Measurements from ENCODE around the gene GH1.
"Not testable (repeated sequence)": the region's sequence is repeated elsewhere in the genome, so short reads cannot be mapped to it uniquely, and the experiment has no call there.

The GH1 gene

DNA sequence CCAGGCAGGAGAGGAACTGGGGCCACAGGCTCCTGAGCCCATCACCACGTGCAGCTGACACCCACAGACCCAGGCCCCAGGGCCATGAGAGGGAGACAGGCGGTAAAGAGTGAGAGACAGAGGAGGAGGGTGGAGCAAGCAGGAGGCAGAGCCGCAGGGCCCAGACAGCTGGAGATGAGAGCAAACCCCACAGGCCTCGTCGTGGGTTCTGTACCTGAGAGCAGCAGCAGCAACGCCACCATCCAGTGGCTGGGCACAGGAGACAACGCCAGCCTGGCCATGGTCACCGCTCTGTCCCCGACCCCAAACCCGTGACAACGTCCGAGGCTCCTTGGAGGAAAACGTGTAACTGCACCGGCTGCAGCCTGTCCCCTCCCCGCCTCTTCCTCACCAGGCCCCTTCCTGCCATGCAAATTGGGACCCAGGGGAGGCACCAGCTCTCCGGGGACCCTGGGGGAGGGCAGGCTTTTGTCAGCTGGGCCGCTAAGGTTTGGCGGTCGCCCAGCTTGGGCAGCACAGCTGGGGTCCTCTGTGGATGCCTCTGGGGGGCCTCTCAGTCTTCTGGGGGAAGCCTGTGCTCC lies 13.4 kb upstream of the GH1 start, which contains the start of gene CD79B:
CD79B (minus strand) TSS at position 351 of the 581 bp plus-strand sequence; CDS start at position 281, 70 bp downstream.
- no peak within 1 kb of the TSS for H3K9ac ChIP-seq (ENCODE audit: low read length)
- no peaks in the 10 kb centered on the region for H3K9me3 ChIP-seq (ENCODE audit: control insufficient read depth, low read length)
- H3K36me3 ChIP-seq (ENCODE audit: control insufficient read depth, insufficient read depth, low read length, severe bottlenecking) = no peaks in the 10 kb centered on the region
- no peaks in the 10 kb centered on the region for H3K4me1 ChIP-seq (ENCODE audit: control insufficient read depth, insufficient read depth, low read length)
- peaks cover 13% of the 10 kb centered on the region for H3K27me3 ChIP-seq (replicated peaks; ENCODE audit: control insufficient read depth, insufficient read depth, low read length)
- no peak for DNase-seq (ENCODE audit: low read depth)
- H3K4me3 ChIP-seq (ENCODE audit: low read length) = no peak within 1 kb of the TSS

DNA sequence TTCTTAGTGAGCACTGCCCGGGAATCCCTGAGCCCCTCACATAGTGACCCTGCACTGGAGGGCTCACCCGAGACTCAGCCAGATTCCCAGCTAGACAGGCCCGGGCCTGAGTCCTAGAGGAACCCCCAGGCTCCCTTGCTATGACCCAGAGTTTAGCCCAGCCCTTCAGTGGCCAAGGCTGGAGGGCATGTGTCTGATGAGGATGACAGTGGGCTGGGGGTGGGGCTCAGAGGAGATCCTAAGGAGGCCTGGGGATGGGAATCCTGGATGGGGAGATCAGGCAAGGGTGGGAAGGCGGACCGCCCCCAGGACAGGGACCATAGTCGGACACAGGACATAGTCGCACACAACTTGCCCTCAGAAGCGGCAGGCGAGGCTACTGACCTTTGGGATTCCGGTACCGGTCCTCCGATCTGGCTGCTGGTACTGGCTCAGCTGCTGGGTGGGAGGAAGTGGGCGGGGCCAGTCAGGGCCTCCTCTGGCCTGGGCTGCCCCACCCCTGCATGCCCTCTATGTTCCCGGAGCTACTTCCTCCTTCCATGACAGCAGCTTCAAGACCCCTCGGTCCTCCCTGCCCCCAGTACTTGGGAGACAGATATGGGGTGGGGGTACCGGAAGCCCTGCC lies 12.4 kb upstream of the GH1 start:
- H3K36me3 ChIP-seq (ENCODE audit: control insufficient read depth, insufficient read depth, low read length, severe bottlenecking) = no peaks in the 10 kb centered on the region
- DNase-seq (ENCODE audit: low read depth) = no peak
- H3K9me3 ChIP-seq (ENCODE audit: control insufficient read depth, low read length) = no peaks in the 10 kb centered on the region
- peaks cover 11% of the 10 kb centered on the region for H3K27me3 ChIP-seq (replicated peaks; ENCODE audit: control insufficient read depth, insufficient read depth, low read length)
- H3K4me1 ChIP-seq (ENCODE audit: control insufficient read depth, insufficient read depth, low read length) = no peaks in the 10 kb centered on the region
- no peak overlapping the region for H3K9ac ChIP-seq (ENCODE audit: low read length)
- H3K4me3 ChIP-seq (ENCODE audit: low read length) = no peak overlapping the region

DNA sequence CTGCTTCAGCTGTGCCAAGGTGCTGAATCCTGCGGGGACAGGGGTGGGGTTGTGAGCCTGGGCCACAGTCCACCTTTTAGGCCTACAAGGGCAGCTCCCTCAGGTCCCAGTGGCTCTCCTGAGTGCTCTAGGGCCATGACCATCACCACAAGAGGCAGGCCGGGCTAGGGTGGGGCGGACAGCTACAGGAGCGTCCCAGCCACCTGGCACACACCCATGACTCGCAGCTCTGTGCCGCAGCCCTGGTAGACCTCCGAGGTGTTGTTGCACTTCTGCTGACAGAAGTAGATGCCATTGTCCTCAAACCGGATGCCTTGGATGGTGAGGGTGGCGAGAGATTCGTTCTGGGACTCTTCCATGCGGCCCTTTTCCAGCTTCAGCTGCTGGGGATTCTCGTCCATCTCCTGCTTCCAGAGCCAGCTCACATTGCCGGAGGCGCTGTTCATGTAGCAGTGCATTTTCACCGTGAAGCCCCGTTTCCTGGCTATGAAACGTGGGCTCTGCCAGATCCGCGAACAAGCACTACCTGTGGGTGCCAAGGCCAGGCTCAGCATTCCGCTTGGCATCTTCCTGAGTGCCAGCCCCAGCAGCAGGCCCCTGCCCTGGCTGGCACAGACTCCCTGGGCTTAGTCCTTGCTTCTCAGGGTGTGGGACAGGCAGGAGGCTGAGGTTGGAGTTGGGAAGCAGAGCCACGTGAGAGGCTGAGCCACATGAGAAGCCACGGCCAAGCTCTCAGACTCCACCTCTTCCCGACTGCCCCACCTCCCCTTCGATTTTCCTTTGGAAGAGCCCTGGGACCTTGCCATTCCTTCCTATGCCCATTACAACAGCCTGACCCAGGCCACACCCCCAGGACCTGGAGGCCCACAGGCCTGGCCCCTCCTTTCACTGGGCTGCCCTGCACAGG lies 11.5 kb upstream of the GH1 start:
- Histone ChIP-seq H3K9me3 (ENCODE audit: control insufficient read depth, low read length) (no peaks in the 10 kb centered on the region), H3K9ac (ENCODE audit: low read length) (no peak overlapping the region), H3K36me3 (ENCODE audit: control insufficient read depth, insufficient read depth, low read length, severe bottlenecking) (no peaks in the 10 kb centered on the region), H3K4me1 (ENCODE audit: control insufficient read depth, insufficient read depth, low read length) (no peaks in the 10 kb centered on the region), H3K27me3 (replicated peaks; ENCODE audit: control insufficient read depth, insufficient read depth, low read length) (peaks cover 11% of the 10 kb centered on the region), H3K4me3 (ENCODE audit: low read length) (no peak overlapping the region)
- DNase-seq (ENCODE audit: low read depth) = no peak

DNA sequence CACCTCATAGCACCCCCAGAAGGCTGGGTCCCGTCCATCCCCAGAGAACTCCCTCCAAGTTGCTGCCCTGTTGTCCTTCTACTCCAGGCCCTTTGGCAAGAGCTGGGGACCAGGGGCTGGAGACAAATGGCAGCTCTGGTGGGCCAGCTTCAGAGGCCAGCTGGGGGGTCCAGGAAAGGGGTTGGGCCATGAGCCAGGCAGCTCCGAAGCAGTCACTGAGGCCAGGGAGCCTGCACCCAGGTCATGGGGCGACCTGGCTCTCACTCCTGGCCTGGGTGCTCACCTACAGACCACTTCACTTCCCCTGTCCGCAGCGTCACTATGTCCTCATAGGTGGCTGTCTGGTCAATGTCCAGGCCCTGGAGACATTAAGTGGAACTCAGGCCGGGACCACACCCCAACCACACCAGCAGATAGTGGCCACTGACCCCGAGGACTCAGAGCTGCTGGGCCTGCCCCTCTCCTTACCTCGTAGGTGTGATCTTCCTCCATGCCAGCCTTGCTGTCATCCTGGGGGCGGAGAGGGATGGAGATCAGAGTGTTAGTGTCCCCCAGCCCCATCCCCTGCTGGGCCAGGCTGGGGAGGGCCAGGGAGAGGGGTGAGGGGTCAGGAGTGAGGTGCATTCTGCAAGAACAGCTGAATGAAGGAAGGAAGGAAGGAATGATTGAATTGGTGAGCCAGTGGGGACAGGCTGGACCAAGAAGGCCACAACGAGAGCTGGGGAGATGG lies 10.5 kb upstream of the GH1 start:
- no peak for DNase-seq (ENCODE audit: low read depth)
- Histone ChIP-seq H3K36me3 (ENCODE audit: control insufficient read depth, insufficient read depth, low read length, severe bottlenecking) (no peaks in the 10 kb centered on the region), H3K9me3 (ENCODE audit: control insufficient read depth, low read length) (no peaks in the 10 kb centered on the region), H3K4me1 (ENCODE audit: control insufficient read depth, insufficient read depth, low read length) (no peaks in the 10 kb centered on the region), H3K27me3 (replicated peaks; ENCODE audit: control insufficient read depth, insufficient read depth, low read length) (peaks cover 11% of the 10 kb centered on the region), H3K4me3 (ENCODE audit: low read length) (no peak overlapping the region), H3K9ac (ENCODE audit: low read length) (no peak overlapping the region)

DNA sequence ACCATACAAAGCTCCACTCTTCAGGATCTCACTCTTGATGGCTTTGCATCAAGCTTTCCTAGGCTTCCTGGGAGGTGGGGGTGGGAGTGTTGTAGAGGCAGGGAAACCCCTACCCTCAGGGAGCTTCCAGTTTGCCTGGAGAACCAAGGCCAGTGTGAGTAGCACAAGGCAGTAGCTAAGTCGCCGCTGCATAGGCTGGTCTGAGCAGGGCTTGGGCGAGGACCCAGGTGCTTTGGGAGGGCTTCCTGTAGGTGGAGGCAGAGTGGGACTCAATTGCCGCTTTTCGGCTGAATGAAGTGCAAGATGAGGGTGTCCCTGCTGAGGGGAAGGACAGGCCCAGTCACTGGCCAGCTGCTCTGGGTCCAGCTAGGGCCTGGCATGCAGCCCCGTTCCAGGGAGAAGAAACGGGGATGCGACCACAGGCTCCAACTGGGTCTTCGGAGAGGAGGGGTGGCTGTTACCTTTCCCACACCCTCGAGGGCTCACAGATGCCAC lies 9.6 kb upstream of the GH1 start:
- peaks cover 11% of the 10 kb centered on the region for H3K27me3 ChIP-seq (replicated peaks; ENCODE audit: control insufficient read depth, insufficient read depth, low read length)
- no peak overlapping the region for H3K4me3 ChIP-seq (ENCODE audit: low read length)
- no peak overlapping the region for H3K9ac ChIP-seq (ENCODE audit: low read length)
- no peaks in the 10 kb centered on the region for H3K36me3 ChIP-seq (ENCODE audit: control insufficient read depth, insufficient read depth, low read length, severe bottlenecking)
- H3K4me1 ChIP-seq (ENCODE audit: control insufficient read depth, insufficient read depth, low read length) = no peaks in the 10 kb centered on the region
- H3K9me3 ChIP-seq (ENCODE audit: control insufficient read depth, low read length) = no peaks in the 10 kb centered on the region
- no peak for DNase-seq (ENCODE audit: low read depth)

DNA sequence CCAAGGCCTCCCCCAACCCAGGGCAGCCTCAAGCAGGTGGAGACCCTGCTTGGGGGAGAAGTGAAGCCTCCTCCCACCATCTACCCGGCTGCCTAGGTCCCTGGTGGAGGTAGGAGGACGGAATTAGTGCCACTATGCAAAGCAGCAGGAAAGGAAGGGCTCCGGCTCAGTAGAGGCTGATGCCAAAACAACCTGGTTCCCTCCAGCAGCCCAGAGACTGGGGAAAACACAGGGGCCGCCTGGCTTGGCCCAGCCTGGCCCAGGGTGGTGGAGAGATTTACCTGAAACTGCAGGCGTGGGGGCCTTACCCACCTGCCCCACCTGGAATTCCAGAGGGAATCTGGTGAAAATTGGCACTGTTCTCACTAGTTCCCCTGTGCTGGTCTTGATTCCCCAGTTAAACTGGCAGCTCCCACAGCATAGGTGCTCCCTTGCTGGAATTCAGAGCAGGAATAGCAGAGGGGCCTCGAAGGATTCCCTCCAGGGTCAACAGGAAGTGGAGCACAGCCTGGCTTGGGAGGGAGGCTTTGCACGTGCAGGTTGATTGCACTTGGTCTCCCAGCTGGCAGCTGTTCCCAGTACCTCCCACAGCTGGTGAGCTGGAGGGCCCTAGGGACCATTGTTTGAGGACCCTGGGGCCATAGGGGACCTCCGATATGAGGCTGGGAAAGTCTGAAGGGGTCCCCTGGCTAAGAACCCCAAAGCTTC lies 9.0 kb upstream of the GH1 start:
- Histone ChIP-seq H3K9me3 (ENCODE audit: control insufficient read depth, low read length) (no peaks in the 10 kb centered on the region), H3K27me3 (replicated peaks; ENCODE audit: control insufficient read depth, insufficient read depth, low read length) (peaks cover 8% of the 10 kb centered on the region), H3K4me1 (ENCODE audit: control insufficient read depth, insufficient read depth, low read length) (no peaks in the 10 kb centered on the region), H3K36me3 (ENCODE audit: control insufficient read depth, insufficient read depth, low read length, severe bottlenecking) (no peaks in the 10 kb centered on the region), H3K4me3 (ENCODE audit: low read length) (no peak overlapping the region), H3K9ac (ENCODE audit: low read length) (no peak overlapping the region)
- no peak for DNase-seq (ENCODE audit: low read depth)

DNA sequence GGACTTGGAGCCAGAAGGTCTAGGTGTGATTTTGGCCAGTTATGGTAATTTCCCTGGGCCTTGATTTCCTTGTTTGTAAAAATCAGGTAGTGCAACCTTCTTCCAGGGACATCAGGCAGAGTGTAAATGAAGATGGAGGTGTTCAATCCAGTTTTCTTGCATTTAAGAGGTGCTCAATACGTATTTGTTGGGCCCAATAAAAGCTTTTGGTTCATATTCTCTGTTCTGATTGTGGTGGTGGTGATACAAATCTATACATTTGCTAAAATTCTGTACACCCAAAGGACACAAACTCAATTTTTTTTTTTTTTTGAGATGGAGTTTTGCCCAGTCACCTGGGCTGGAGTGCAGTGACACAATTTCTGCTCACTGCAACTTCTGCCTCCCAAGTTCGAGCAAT lies 7.5 kb upstream of the GH1 start:
- Histone ChIP-seq H3K36me3 (ENCODE audit: control insufficient read depth, insufficient read depth, low read length, severe bottlenecking) (no peaks in the 10 kb centered on the region), H3K27me3 (replicated peaks; ENCODE audit: control insufficient read depth, insufficient read depth, low read length) (peaks cover 6% of the 10 kb centered on the region)
- DNase-seq (ENCODE audit: low read depth) = no peak

DNA sequence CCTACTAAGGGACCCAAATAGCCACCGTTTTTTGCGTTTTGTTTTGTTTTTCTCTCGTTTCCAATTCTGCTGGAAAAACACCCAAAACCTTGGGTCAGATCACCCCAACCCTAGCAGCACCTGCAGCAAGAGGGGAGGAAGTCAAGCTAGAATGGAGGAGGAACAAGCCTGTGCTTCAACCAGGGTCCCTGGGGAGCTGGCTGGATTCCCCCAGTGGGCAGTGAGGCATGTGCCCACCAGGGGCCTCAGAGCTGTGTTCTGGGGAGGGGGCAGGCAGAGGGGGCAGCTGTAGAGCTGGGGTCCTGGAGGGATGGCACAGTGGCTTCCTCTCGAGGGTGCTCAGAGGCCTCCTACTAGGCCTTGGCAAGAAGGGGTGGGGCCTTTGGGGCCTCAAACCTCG lies 7.0 kb upstream of the GH1 start:
- Histone ChIP-seq H3K9ac (ENCODE audit: low read length) (no peak overlapping the region), H3K4me3 (ENCODE audit: low read length) (no peak overlapping the region), H3K9me3 (ENCODE audit: control insufficient read depth, low read length) (no peaks in the 10 kb centered on the region), H3K36me3 (ENCODE audit: control insufficient read depth, insufficient read depth, low read length, severe bottlenecking) (no peaks in the 10 kb centered on the region), H3K27me3 (replicated peaks; ENCODE audit: control insufficient read depth, insufficient read depth, low read length) (peaks cover 8% of the 10 kb centered on the region), H3K4me1 (ENCODE audit: control insufficient read depth, insufficient read depth, low read length) (no peaks in the 10 kb centered on the region)
- DNase-seq (ENCODE audit: low read depth) = no peak

More for the DNA sequence above, 7.5 kb upstream of the GH1 start:
- H3K4me1 ChIP-seq (ENCODE audit: control insufficient read depth, insufficient read depth, low read length) = no peaks in the 10 kb centered on the region
- no peak overlapping the region for H3K4me3 ChIP-seq (ENCODE audit: low read length)
- H3K9ac ChIP-seq (ENCODE audit: low read length) = no peak overlapping the region
- H3K9me3 ChIP-seq (ENCODE audit: control insufficient read depth, low read length) = no peaks in the 10 kb centered on the region

DNA sequence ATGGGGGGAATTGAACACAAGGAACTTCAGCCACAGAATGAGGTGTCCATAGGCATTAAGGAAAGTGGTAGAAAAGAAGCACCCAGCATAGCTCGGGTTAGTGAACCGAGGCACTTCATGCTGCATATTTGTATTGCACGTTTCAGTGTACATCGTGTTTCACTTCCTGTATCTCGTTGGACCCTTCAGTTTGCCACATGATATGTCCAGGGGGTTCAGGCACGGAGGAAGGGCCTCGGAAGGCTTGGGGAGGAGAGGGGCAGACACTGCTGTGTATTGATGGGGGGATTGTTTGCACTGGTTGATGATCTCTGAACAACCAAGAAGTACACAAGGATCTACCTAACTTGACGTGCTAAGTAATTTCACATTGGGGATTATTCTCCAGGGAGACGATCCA lies 3.8 kb upstream of the GH1 start:
- not testable (repeated sequence) for H3K4me1 ChIP-seq (ENCODE audit: control insufficient read depth, insufficient read depth, low read length); H3K9me3 ChIP-seq (ENCODE audit: control insufficient read depth, low read length); H3K9ac ChIP-seq (ENCODE audit: low read length); H3K4me3 ChIP-seq (ENCODE audit: low read length); DNase-seq (ENCODE audit: low read depth); H3K36me3 ChIP-seq (ENCODE audit: control insufficient read depth, insufficient read depth, low read length, severe bottlenecking)
- H3K27me3 ChIP-seq (replicated peaks; ENCODE audit: control insufficient read depth, insufficient read depth, low read length) = peaks cover 16% of the 10 kb centered on the region

DNA sequence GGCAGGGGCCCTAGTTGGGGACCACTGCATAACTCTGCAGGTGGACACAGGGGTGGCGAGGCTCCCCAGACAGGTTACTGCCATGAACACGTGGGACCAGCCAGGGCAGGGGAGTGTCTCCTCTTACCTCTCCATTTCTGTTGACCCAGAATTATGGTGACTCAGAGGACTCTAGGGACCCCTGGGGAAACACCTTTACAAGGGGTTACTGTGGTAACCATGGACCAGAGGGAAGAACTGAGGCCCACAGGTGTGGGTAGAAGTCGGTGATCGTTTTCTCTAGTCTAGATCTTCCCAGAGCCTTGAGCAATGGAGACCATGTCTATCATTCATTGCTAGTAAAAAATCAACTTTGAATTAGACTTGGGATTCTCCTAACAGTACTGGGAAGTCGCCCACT lies 2.1 kb upstream of the GH1 start:
- peaks cover 27% of the 10 kb centered on the region for H3K27me3 ChIP-seq (replicated peaks; ENCODE audit: control insufficient read depth, insufficient read depth, low read length)
- H3K9me3 ChIP-seq (ENCODE audit: control insufficient read depth, low read length); H3K36me3 ChIP-seq (ENCODE audit: control insufficient read depth, insufficient read depth, low read length, severe bottlenecking); DNase-seq (ENCODE audit: low read depth); H3K4me3 ChIP-seq (ENCODE audit: low read length); H3K4me1 ChIP-seq (ENCODE audit: control insufficient read depth, insufficient read depth, low read length); H3K9ac ChIP-seq (ENCODE audit: low read length): not testable (repeated sequence)
